Urothelium cell line (cell line): Measurements from ENCODE around the gene LST1.
A peak's percentile ranks its signal among the peaks of the same experiment; 100 is the strongest.
"Not testable (repeated sequence)": the region's sequence is repeated elsewhere in the genome, so short reads cannot be mapped to it uniquely, and the experiment has no call there.

ENCODE experiments used
- DNase-seq: peaks from one replicate; pipeline ENCODE4 v3.0.0; 2011; ENCODE audit warnings: low spot score, mixed read lengths
- FAIRE-seq: peaks from 2 replicates; lab custom pipeline; 2011; peaks lifted over from hg19 to GRCh38; lab: Jason Lieb, UNC

LST1 gene

DNA sequence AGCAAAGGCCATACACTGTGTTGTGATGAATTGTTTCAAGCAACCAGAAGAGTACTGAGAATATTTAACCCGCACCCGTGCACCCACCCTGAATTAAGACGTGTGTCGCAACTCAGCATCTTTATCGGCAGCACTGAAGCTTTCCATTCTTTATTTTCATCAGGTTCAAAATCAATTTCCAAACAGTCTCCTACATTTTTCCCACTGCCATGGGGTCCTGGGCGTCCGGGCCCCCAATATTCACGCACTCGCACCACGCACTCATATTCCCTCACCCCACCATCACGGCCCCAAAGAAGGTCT lies 5.7 kb upstream of the LST1 start:
- DNase-seq: no peak
- no peak for FAIRE-seq

DNA sequence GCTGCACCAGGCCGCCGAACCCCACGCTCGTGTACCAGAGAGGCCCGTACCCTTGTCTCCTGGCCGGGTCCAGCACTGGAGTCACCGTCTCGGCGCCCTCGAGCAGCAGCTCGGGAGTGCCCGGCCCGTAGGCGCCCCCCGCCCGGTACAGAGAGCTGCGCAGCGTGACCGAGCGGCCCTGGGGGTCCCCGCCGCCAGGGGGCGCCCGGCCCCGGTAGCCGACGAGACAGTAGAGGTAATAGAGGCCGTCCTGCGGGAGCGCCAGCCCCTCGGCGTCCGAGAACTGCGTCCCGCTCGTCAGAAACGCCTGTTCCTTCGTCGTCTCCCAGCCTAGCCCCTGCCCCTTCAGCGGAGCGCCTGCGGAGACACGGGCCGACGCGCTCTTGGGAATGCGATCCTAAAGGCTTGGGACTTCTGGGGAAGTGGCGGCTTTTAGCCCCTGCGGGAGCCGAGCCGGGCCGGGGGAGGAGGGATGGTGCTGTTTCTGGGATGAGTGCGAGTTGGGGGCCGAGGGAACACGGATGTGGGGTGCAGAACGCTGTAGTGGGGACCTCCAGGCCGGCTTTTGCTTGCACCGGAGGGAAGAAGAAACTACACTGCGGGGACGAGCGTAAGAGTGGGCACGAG lies 5.2 kb upstream of the LST1 start:
- no peak for FAIRE-seq

DNA sequence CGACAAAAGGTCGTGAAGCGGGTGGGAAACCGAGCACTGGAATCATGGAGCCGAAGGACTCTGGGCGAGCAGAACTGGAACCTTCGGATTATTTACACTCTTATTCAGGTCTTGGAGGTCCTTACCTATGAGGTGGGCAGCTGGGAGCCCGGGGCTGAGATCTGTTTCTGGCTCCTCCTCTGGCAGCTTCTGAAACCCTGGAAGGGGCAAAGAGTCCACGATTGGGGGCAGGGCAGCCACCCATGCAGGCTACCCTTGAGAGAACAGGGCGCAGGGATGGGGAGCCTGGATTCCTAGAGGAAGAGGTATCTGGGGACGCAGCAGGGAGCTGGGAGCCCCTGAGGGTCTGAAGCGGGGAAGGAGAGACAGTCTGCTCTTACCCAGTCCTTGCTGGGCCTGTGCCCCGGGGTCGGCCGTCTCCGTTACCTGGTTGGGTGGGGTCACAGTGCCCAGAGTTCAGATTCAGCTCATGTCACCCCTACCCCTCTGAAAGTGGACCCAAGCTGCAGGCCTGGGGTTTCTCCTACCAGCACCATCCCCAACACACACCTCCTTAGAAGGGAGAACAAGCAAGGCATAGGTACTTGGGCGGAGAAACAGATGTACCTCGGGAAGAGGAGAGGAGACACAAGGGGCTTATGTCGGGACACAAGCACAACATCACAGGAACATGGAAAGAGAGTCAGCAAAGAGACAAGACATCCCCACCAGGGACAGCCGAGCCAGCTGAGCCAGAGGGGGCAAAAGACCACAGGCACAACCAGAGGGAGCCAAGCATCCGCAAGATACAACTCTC lies 4.4 kb upstream of the LST1 start:
- FAIRE-seq (no peak), DNase-seq (no peak)

More for the DNA sequence above, 5.2 kb upstream of the LST1 start:
- peak; percentile 92 for DNase-seq

DNA sequence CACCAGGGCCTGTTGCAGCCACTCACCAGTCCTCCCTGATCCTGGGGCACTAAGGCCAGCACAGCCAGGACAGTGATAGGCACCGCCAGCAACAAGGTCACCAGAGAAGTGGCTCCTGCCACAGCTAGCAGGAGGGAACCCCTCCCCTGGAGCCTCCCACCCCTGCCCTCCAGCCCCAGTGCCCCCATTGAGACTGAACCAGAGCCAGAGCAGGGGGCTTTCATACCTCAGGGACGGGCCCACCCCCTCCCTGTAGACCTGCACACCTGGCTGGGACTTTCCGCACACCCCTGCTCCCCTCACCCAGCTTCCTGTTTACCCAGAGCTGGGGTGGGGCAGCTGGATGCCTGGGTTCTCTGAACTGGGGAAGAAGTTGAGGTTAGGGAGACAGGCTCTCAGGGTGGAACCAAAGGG lies 3.8 kb upstream of the LST1 start, which contains the start of gene LTB:
TSS of gene LTB (minus strand) at position 195 of the 414 bp plus-strand sequence. CDS start at position 188, 7 bp downstream.
- DNase-seq (no peak), FAIRE-seq (no peak)

DNA sequence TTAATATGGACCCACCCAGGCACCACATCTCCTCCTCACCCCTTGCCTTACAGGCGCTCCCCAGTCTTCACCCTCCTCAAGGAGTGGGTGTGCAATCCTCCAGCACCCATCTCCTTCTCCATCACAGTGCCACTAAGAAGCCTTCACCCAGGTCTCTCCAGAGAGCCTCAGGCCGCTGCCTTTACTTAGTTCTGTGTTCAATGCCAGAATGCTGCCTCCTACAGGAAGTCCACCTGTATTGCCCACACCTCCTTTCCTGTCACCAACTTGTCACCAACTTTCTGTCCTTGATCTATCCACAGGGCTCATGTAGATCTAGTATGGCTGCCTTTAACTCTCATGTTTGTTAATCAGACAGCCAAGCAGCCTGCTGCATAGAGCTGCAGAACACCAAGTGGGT lies 586 bp upstream of the LST1 start:
- DNase-seq (no peak), FAIRE-seq (no peak)

DNA sequence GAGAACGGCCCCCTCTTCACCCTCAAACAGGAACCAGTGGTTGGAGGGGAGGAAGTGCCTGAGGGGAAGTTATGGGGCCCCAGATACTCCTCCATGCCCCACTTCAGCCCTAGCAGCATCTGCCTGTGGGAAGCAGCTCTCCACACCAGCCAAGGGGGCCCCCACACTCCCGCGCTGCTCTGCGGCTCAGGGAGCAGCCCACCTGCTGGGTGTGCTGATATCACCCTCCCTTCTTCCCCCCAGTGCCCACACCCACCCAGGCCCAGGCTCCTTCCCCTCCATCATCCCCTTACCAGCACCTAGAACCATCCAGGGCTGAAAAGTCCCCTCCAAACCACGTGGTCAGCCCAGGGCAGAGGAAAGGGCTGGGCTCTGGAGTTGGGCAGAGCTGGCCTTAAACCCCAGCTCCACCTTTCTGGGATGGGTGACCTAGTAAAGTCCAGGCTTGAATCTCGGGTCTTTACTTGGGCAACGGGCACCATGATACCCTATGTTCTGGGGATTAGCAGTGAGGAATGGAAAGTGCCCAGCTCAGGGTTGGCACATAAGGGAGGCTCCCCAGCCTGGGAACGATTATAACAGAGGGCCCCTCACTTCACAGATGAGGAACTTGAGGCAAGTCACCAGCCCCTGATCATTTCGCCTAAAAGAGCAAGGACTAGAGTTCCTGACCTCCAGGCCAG lies 663 bp downstream of the LST1 start:
- no peak for FAIRE-seq
- no peak for DNase-seq

DNA sequence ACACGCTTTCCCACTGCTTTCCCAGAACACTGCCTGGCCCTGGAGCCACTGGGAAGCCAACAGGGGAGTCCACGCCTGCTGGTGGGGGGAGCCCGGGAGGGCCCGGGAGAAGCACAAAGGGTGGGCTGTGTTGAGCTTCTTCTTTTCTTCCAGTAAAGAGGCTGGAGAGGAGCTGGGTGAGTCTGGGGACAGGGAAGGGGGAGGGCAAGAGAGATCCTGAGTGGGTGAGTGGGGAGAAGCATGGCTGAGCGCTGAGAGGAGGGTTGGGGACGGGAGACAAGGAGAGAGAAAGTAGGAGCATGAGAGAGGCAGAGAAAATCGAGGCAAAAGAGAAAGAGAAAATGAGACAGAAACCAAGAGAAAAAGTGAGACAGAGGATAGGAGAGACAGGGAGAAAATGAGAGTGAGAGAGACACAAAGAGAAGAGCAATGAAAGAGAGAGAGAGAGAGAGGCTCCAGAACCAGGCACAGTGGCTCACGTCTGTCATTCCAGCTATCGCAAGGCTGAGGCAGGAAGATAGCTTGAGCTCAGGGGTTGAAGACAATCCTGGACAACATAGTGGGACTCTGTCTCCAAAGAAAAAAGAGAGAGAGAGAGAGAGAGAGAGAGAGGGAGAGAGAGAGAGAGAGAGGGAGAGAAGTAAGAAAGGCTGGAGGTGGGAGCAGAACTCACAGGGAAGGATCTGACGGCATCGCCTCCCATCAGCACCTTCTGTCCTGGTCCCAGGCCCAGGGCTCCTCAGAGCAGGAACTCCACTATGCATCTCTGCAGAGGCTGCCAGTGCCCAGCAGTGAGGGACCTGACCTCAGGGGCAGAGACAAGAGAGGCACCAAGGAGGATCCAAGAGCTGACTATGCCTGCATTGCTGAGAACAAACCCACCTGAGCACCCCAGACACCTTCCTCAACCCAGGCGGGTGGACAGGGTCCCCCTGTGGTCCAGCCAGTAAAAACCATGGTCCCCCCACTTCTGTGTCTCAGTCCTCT lies 2.0 kb downstream of the LST1 start:
- no peak for FAIRE-seq
- DNase-seq: no peak

DNA sequence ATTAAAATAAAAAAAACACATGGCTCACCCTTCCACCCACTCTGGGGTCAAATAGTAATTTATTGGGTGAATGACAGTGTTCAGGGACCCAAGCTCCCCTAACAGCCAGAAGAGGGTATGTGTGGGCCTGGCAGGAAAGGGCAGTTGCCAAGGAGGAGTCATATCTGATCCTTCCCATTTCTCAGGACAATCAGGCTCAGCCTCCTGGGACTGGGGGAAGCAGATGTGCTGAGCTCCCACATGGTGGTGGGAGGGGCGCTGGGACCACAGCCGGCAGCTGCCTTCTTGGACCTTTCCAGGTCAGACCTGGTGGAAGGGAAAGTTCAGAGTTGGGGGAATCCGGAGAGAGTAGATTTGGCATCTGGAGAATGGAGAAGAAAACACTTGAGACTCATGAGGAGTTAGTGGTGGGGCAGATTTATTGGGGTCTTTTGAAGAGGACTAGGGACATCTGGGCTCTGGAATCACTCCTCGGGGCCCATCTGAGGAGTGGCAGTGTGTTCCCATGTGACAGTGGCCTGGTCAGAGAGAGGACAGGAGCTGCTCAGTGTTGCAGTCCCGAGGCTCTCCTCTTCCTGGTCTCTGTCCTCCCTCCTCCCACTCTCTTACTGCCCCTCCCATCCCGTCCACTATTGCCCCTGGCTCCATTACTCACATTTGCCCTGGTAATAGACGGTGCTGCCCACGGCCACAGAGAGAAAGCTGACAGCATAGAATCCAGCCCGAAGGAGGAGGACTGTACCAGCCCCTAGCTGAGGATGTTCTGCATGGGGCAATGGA lies 3.0 kb downstream of the LST1 start:
- DNase-seq (no peak), FAIRE-seq (no peak)

DNA sequence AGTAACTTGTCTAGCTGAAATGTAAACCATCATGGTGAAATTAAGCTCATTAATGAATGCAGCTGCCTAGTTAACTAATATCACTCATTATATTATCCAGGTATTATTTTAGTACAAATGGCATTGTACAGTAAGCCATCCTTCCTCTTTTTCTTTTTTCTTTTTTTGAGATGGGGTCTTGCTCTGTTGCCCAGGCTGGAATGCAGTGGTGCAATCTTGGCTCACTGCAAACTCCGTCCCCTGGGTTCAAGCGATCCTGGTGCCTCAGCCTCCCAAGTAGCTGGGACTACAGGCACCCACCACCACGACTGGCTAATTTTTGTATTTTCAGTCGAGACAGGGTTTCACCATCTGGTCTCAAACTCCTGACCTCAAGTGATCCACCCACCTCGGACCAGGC lies 4.6 kb downstream of the LST1 start:
- not testable (repeated sequence) for FAIRE-seq, DNase-seq

DNA sequence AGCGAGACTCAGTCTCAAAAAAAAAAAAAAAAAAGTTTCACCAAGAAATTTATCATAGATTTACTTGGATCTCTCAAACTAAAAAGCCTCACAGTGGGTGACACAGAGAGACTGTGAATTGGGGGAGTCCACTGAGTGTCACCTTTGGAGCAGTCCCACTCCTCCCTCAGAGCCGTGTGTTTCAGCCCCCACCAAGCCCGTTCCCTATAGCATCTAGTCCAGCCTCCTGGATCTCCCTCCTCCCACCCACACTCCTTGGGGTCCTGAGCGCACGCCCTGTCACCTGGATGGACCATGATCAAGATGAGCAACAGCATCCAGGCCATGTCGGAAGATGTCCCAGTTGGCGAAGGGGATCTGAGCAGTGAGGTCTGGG lies 6.3 kb downstream of the LST1 start:
- FAIRE-seq (no peak), DNase-seq (no peak)

DNA sequence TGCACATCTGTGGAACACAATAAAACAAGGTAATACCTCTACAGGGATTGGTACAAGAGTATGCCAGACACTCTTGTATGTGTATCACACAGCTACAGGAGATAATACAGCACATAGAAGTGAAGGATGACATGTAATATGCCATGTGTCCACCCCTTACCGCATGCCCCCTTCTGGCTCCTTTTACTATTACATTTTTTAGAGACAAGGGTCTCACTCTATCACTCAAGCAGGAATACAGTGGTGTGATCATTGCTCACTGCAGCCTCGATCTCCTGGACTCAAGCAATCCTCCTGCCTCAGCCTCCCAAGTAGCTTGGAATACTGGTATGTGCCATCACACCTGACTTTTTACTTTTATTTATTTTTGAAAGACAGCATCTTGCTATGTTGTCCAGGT lies 10.9 kb downstream of the LST1 start:
- FAIRE-seq (no peak), DNase-seq (no peak)

DNA sequence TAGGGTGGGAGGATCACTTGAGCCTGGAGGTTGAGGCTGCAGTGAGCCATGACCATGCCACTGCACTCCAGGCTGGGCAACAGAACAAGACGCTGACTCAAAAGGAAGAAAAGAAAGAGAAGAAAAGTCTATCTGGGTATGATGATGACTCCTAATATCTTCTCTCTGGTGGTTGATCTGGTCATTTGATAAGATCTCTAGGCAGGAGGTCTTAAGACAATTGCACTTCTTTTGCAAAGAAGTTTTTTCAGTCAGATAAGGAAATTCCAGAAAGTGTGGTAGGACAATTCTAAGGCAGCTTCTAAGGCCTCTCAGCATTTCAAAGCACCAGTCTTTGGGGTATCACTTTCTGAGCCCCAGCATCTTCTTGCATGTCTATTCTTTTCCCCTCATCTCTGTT lies 21.2 kb downstream of the LST1 start:
- no peak for DNase-seq
- FAIRE-seq: no peak

DNA sequence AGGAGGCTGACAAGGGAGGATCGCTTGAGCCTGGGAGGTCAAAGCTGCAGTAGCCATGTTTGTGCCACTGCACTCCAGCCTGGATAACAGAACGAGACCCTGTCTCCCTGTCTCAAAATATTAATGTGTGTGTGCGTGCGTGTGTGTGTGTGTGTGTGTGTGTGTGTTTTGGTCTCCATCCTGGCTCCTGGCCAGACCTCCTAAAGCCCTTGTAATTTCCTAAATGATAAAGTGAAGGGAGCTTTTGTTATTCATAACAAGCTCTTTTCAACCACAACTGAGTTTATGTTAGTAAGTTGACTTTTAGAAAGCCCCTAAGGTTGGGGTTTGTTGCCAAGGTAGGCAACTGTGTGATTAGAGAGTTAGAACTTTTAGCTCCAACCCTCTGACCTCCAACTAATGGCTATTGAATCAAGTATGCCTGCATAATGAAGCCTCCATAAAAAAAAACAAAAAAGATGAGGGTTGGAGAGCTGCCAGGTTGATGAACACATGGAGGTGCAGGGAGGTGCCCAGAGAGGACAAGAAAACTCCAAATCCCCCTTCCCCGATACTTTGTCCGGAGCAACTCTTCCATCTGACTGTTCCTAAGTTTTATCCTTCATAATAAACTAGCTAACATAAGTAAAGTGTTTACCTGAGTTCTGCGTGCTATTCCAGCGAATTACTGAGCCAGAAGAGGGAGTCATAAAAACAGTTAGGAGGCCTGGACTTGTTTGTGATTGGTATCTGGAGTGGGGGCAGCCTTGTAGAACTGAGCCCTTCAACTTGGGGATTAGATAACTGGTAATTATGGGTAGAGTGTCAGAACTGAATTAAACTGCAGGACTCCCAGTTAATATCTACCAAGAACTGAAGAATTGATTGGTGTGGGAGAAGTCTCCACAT lies 23.7 kb downstream of the LST1 start:
- DNase-seq (no peak), FAIRE-seq (no peak)

DNA sequence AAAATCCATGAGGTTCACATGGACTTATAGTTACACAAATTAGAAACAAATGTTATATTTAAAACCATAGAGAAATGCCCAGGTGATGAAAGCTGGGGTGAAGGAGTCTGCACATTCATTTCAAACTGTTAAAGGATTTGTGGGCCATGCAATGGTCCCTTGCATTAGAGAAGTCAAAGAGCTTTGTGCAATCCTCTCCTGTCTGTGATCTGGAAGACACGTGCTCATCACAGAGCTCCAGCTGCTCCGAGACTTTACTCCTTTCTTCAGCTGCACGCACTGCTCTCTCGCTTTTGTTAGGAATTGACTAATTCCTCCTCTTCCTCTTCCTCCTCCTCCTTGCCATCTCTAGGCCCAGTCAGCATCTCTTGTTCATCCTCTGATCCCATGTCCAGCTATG lies 24.9 kb downstream of the LST1 start:
- FAIRE-seq: no peak
- DNase-seq: no peak

DNA sequence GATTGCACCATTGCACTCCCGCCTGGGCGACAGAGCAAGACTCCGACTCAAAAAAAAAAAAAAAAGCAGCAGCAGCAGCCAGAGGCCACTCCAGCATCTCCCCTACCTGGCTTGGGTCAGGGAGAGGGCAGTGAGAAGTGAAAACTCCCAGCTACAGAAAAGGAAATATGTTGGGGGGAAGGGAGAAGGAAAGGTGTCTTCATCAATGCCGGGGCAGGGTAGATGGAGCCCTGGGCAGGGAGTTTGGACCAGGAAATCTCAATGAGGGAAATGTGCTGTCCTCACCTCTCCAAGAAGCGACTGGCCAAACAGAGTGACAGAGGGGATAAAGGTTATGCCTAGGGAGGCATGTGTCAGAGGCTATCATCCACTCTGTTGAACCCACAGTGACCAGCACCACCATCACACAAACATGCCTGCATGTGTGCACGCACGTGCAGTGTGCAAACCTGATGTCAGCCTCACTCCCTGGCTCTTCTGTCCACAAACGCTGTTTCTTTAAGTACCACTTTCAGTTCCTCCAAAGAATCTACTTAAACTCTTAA lies 28.1 kb downstream of the LST1 start:
- FAIRE-seq (no peak), DNase-seq (no peak)

DNA sequence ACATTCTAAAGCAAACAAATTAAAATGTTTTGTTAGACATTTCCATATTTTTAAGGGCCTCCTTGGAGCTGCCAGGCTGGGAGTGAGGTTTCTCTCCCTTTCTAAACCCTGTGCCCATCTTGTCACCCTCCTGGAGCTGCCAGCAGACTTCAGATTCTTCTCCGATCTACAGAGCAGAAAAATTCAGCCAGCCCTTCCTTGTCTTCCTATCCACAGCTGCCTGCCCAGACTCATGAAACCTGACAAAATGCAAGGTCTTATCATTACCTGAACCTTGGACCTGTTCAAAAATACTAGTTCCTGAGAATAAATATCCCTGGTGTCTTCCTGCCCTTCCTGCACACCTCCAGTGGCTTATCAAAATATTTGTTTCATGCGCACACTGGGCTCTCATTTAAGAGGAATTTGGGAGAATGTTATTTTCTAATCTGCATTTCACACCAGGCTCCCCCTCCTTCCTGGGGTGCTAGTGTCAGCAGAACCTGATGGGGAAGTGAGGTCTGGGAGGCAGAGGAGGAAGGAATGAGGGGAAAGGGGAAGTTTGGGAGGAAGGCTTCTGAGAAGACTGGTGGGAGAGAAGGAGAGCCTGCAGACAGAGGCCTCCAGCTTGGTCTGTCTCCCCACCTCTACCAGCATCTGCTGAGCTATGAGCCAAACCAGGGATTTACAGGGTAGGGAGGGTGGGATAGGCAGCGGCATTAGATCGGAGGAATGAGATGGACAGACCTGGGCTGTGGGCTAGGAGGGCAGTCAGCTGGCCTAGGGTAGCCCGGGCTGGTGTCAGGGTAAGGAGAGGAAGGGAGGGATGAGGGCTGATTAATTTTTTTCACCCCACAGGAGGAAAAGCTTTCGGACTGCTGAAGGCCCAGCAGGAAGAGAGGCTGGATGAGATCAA lies 28.9 kb downstream of the LST1 start, which contains the start of gene AIF1:
TSS of gene AIF1 (plus strand) at position 551 of the 895 bp plus-strand sequence. CDS start at position 647, 96 bp downstream.
- no peak for DNase-seq
- no peak for FAIRE-seq

DNA sequence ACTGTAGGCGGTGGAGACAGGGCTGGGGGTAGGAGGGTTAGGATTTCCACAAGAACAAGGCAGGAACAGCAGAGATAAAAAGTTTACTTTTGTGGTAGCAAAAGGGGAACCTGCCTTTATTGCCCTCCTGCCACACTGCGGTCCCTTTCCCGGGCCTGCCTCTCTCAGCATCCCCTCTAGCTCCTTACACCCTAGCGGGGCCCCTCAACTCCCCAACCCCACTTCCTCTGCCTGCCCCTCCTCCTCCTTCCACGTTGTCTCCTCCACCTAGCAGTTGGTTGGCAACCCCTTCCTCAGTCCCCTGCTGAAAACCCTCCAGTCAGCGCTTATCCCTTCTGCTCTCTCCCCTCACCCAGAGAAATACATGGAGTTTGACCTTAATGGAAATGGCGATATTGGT lies 29.7 kb downstream of the LST1 start:
- DNase-seq (no peak), FAIRE-seq (no peak)

DNA sequence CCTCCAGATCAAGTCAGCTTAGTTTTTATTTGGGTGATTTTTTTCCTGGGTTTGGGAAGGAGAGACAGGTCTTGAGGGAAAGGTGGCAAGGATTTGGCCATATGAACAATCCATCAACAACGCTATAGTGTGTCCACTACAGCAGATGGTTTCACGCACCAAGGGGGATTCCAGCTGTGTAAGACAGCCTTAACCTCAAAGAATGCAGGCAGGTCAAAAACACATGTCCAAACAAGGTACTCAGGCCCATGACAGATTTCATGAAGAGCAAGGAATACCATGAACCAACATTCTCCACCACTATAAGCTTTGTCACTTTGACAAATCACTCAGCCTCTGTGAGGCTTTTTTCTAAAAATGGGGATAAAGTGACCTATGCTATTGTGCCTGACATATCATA lies 30.9 kb downstream of the LST1 start:
- no peak for FAIRE-seq

More for the DNA sequence above, 30.9 kb downstream of the LST1 start:
- DNase-seq: no peak
